Endothelial cell of umbilical vein (primary cell): ENCODE measurements around the gene GRID1. TPM values are rescaled to one million over a fixed set of nuclear protein-coding genes. Genes with fewer than 3 reads are reported as not detected.

Source experiments
- BruUV-seq: library from RNA; stranded (reverse); fragments of 400-500 nt; replicated peaks from 2 replicates; lab custom pipeline; 2021; lab: Mats Ljungman, UMichigan
- CTCF ChIA-PET: fragments of 300-600, 350-600 bp; sonication (Branson Sonifier 250); formaldehyde crosslinking; loops from one replicate; lab custom pipeline; 2021; ENCODE audit warnings: antibody characterized with exemption, inconsistent platforms; lab: Charles Lee
- POLR2A ChIA-PET: fragments of 300-600, 350-600 bp; sonication (Branson Sonifier 250); formaldehyde crosslinking; loops from one replicate; lab custom pipeline; 2021; ENCODE audit warnings: antibody characterized with exemption, inconsistent platforms; lab: Charles Lee
- DNase-seq: peaks from one replicate; pipeline ENCODE4 v3.0.0-alpha.2; 2011; ENCODE audit warnings: low read depth, low spot score
- FAIRE-seq: peaks from 2 replicates; lab custom pipeline; 2011; peaks lifted over from hg19 to GRCh38; lab: Jason Lieb, UNC
- H2AFZ ChIP-seq: 2 replicates; pipeline ENCODE4 v1.6.0; 2012; ENCODE audit warnings: low read depth, low read length, control low read depth, inconsistent platforms
- H3K27ac ChIP-seq: 2 replicates; pipeline ENCODE4 v1.5.1; 2011; ENCODE audit warnings: low read depth, mild to moderate bottlenecking, control low read depth, low read length, moderate library complexity; ENCODE audit not compliant: insufficient read depth
- H3K27me3 ChIP-seq, 2 experiments: 2 replicates each; pipeline versions ENCODE4 v1.6.0 to v1.6.1; 2011; ENCODE audit warnings: low read length in 2 of 2, mixed read lengths in 1 of 2; ENCODE audit not compliant: control insufficient read depth in 2 of 2, insufficient read depth in 2 of 2
- H3K36me3 ChIP-seq, 2 experiments: 2 replicates in 1 of 2; 3 replicates in 1 of 2; pipeline ENCODE4 v1.5.1; 2011; ENCODE audit warnings: low read length in 2 of 2, mild to moderate bottlenecking in 1 of 2, moderate library complexity in 1 of 2; ENCODE audit not compliant: control insufficient read depth in 2 of 2, insufficient read depth in 2 of 2; ENCODE audit errors: extremely low read depth in 1 of 2
- H3K4me1 ChIP-seq: 3 replicates; pipeline ENCODE4 v1.5.1; 2011; ENCODE audit warnings: mild to moderate bottlenecking, low read length; ENCODE audit not compliant: control insufficient read depth, insufficient read depth; ENCODE audit errors: extremely low read depth
- H3K4me2 ChIP-seq: 2 replicates; pipeline ENCODE4 v1.6.1; 2011; ENCODE audit warnings: low read length, control low read depth, mixed read lengths; ENCODE audit not compliant: insufficient read depth
- H3K4me3 ChIP-seq, 3 experiments: fragments of 200-600 bp in 1 of 3; sonication (generic), shearing (Covaris generic) in 1 of 3; replicated peaks in 1 of 3; 2 replicates each; pipeline ENCODE4 v1.5.1; 2011 to 2016; ENCODE audit warnings: control low read depth in 3 of 3, low read length in 3 of 3, mild to moderate bottlenecking in 2 of 3, inconsistent platforms in 1 of 3, low read depth in 1 of 3, moderate library complexity in 1 of 3; ENCODE audit not compliant: insufficient read depth in 1 of 3
- H3K79me2 ChIP-seq: 2 replicates; pipeline ENCODE4 v1.6.0; 2012; ENCODE audit warnings: low read length, inconsistent platforms; ENCODE audit not compliant: control insufficient read depth, insufficient read depth
- H3K9ac ChIP-seq: replicated peaks from 2 replicates; pipeline ENCODE3; 2011; ENCODE audit warnings: low read length, control low read depth; ENCODE audit not compliant: insufficient read depth; ENCODE audit errors: extremely low read depth
- H3K9me1 ChIP-seq: replicated peaks from 3 replicates; pipeline ENCODE4 v1.6.0; 2011; ENCODE audit warnings: mild to moderate bottlenecking, low read length; ENCODE audit not compliant: control insufficient read depth, insufficient read depth; ENCODE audit errors: extremely low read depth
- H3K9me3 ChIP-seq: replicated peaks from 2 replicates; pipeline ENCODE4 v1.5.1; 2012; ENCODE audit warnings: low read length, inconsistent platforms; ENCODE audit not compliant: control insufficient read depth, insufficient read depth
- H4K20me1 ChIP-seq: replicated peaks from 2 replicates; pipeline ENCODE3; 2011; ENCODE audit warnings: mild to moderate bottlenecking, low read length; ENCODE audit not compliant: control insufficient read depth, insufficient read depth; ENCODE audit errors: extremely low read depth
- CTCF ChIP-seq, 2 donors: IDR thresholded peaks; 1 replicate in 1 of 2; 2 replicates in 1 of 2; pipeline ENCODE4 v1.5.1; 2011; ENCODE audit warnings: low read length in 2 of 2, mild to moderate bottlenecking in 2 of 2, moderate library complexity in 2 of 2, control low read depth in 1 of 2, inconsistent platforms in 1 of 2, low read depth in 1 of 2; ENCODE audit not compliant: insufficient read depth in 1 of 2; ENCODE audit errors: extremely low read depth in 1 of 2
- MAX ChIP-seq: IDR thresholded peaks from 2 replicates; pipeline ENCODE4 v1.6.1; 2011; ENCODE audit not compliant: insufficient read depth, insufficient read length
- MYC ChIP-seq: IDR thresholded peaks from one replicate; pipeline ENCODE4 v1.6.1; 2011; ENCODE audit warnings: mild to moderate bottlenecking, low read depth, low read length
- dilution Hi-C: fragments of 300-500 bp; cut with MboI; formaldehyde crosslinking; loops from one replicate; pipeline ENCODE4 v1.15.0; 2019; ENCODE audit warnings: low sequenced_read_pairs; ENCODE audit not compliant: extremely low pct_ligation_motif_present
- intact Hi-C: fragments of 100-400 bp; cut with micrococcal nuclease; formaldehyde crosslinking; loops from one replicate; pipeline ENCODE4 v1.10.0; 2022
- polyA plus RNA-seq, 4 experiments: library from polyadenylated mRNA; depleted of rRNA in 3 of 4; stranded (reverse) in 3 of 4; unstranded in 1 of 4; fragments of >200 nt; gene quantifications; 2 replicates each; pipeline versions ENCODE4 v1.2.1 to v1.2.3, GENCODE V29; 2011 to 2012; ENCODE audit warnings: missing spikeins in 1 of 4
- total RNA-seq: library from RNA; stranded (reverse); gene quantifications from 2 replicates; pipeline ENCODE4 v1.2.3, GENCODE V29; 2021

Gene GRID1
- total and polyA plus RNA-seq, 2 donors (not counting 3 experiments of a cell fraction or from before 2014, with no cell fraction given): not detected

- Histone ChIP-seq H3K4me3 (no peak overlapping the region), H3K4me2 (no peak overlapping the region), H4K20me1 (no peaks in the 10 kb centered on the region), H3K27me3 (no peaks in the 10 kb centered on the region), H3K36me3 (no peaks in the 10 kb centered on the region), H3K9ac (no peak overlapping the region), H3K9me1 (no peaks in the 10 kb centered on the region), H3K9me3 (no peaks in the 10 kb centered on the region), H2AFZ (no peak overlapping the region), H3K4me1 (no peaks in the 10 kb centered on the region), H3K27ac (no peak overlapping the region), H3K79me2 (no peaks in the 10 kb centered on the region)
- no peak for FAIRE-seq
- TF ChIP-seq MAX: no peak
- TF ChIP-seq CTCF (IDR thresholded peaks at IDR 0.05; ENCODE audit: extremely low read depth in 1 of 2, insufficient read depth in 1 of 2, low read depth in 1 of 2, low read length in 2 of 2): no peak
- TF ChIP-seq MYC: no peak
- BruUV-seq: no TSS peak
- ChIA-PET CTCF (no interaction called here), POLR2A (interaction anchor here (0.7 kb wide), 1 partner anchor 38 kb away, joined by 3 read pairs; no protein-coding TSS in a partner anchor)
- dilution Hi-C loops (no loop called here), intact Hi-C loops (no loop called here)
- DNase-seq: no peak
Measured at GRCh38 chr10:86254081-86254480, 112.5 kb downstream of the GRID1 start.
